ENCODE results near the gene ZNF398. TPM values are rescaled to one million over a fixed set of nuclear protein-coding genes. Genes with fewer than 3 reads are reported as not detected.

The ZNF398 gene
- total and polyA plus RNA-seq, 10 of the 15 experiments (the other 5 are each of a cell fraction or from before 2014, with no cell fraction given) = 2.3 to 15.3 (median 10.0) TPM

DNA sequence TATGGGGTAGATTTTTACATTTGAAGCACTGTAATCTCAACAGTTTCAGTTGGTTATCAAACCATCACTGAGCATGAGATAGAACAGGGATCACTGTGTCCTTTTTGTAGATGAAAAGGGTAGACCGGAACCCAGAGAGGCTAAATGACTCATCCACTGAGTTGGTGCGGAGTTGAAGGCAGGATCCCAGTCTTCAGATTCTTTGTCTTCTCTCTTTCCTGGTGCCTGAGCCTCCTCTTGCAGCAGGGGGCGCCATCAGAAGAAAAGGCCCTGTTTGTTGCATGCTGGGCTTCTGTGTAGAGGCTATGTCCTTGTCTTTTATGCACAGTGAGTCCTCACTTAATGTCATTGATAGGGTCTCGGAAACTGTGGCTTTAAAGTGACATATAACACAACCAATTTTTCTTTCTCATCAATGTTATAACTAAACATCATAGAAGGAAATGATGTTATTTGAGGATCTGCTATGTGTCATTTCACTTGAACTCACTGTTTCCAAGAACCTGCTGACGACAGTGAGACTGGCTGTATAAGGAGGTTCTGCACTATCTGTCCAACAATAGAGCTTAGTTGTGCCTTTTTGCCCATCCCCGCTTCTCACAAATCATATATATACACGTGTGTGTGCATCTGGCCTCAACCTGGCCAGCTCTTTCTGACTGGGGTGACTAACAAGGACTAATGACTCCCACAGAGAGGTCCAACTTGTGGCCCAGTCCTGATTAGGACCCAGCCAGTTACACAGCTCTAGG lies 62.4 kb downstream of the ZNF398 start:
- peak; percentile 82 for ATAC-seq
- intact Hi-C loops (cut with micrococcal nuclease; ENCODE audit: unreplicated experiment) = no loop called here
- Histone ChIP-seq H3K27me3 (replicated peaks in 1 of 2; ENCODE audit: control insufficient read depth in 2 of 2, insufficient read depth in 2 of 2, low read length in 1 of 2) (no peaks in the 10 kb centered on the region), H2AFZ (ENCODE audit: control insufficient read depth, low read depth, low read length) (no peak overlapping the region), H3K4me2 (ENCODE audit: control insufficient read depth, insufficient read depth) (no peak overlapping the region), H3K9me3 (replicated peaks; ENCODE audit: control insufficient read depth, insufficient read depth, low read length) (no peaks in the 10 kb centered on the region), H3K4me3 (no peak overlapping the region), H3K9ac (ENCODE audit: control insufficient read depth, insufficient read depth, low read length) (no peak overlapping the region), H3K36me3 (ENCODE audit: control insufficient read depth in 2 of 2, insufficient read depth in 2 of 2, low read length in 1 of 2) (peaks cover 24 to 36% of the 10 kb centered on the region in 2 experiments), H3K27ac (ENCODE audit: control insufficient read depth, insufficient read depth) (no peak overlapping the region), H3K4me1 (ENCODE audit: control insufficient read depth, insufficient read depth, low read length) (no peaks in the 10 kb centered on the region), H3K79me2 (ENCODE audit: control insufficient read depth, insufficient read depth, low read length) (no peaks in the 10 kb centered on the region; the same call in 1 of the 2 replicates), H4K20me1 (ENCODE audit: control insufficient read depth, insufficient read depth) (no peaks in the 10 kb centered on the region)
- DNase-seq (ENCODE audit: low read depth, low spot score) = no peak
- ChIA-PET RAD21 (ENCODE audit: unreplicated experiment) (no interaction called here), POLR2A (no interaction called here), CTCF (interaction anchor here (0.7 to 1.1 kb wide), 3 partner anchors 14 to 206 kb away, joined by 3 to 5 read pairs (median 3); partner anchors contain the start of genes ZNF282 and ZNF398), SMC1A (ENCODE audit: uncharacterized antibody, unreplicated experiment) (no interaction called here)
- WGBS (ENCODE audit: insufficient coverage, insufficient replicate concordance, low lambda C conversion rate, missing lambda C conversion rate) = 23% methylated on average over 7 of the region's 7 CpGs
- in situ Hi-C loops (cut with MboI) = no loop called here
- FAIRE-seq = peak; percentile 68
- BruUV-seq (replicated peaks) = no TSS peak
- TF ChIP-seq SMC3 (IDR thresholded peaks at IDR 0.05; ENCODE audit: borderline replicate concordance, low read length) (peak; percentile 42; the same call in 1 of the 2 replicates), FOXK2 (IDR thresholded peaks at IDR 0.05) (no peak), RAD21 (IDR thresholded peaks at IDR 0.05; ENCODE audit: insufficient read depth, low read depth, low read length) (peak; percentile 51), RUNX3 (IDR thresholded peaks at IDR 0.05; ENCODE audit: low read length) (0 out of 2 replicates have a peak, but pooled peaks have one; percentile 13), CHD1 (IDR thresholded peaks at IDR 0.05; ENCODE audit: low read depth, low read length) (no peak), ZNF217 (IDR thresholded peaks at IDR 0.05) (no peak), TCF3 (IDR thresholded peaks at IDR 0.05; ENCODE audit: borderline replicate concordance, insufficient read depth, low read depth, low read length) (no peak), NBN (IDR thresholded peaks at IDR 0.05) (no peak), NR2F1 (conservative IDR thresholded peaks at IDR 0.05) (no peak), NFIC (IDR thresholded peaks at IDR 0.05; ENCODE audit: low read depth, low read length) (no peak), IKZF1 (conservative IDR thresholded peaks at IDR 0.05) (no peak), CEBPB (IDR thresholded peaks at IDR 0.05; ENCODE audit: borderline replicate concordance in 1 of 2, low read depth in 2 of 2, low read length in 2 of 2) (no peak), NFYA (IDR thresholded peaks at IDR 0.05; ENCODE audit: borderline replicate concordance, low read depth, low read length) (no peak), JUNB (IDR thresholded peaks at IDR 0.05) (peak; percentile 61)
- TF ChIP-seq, protein P1, sequence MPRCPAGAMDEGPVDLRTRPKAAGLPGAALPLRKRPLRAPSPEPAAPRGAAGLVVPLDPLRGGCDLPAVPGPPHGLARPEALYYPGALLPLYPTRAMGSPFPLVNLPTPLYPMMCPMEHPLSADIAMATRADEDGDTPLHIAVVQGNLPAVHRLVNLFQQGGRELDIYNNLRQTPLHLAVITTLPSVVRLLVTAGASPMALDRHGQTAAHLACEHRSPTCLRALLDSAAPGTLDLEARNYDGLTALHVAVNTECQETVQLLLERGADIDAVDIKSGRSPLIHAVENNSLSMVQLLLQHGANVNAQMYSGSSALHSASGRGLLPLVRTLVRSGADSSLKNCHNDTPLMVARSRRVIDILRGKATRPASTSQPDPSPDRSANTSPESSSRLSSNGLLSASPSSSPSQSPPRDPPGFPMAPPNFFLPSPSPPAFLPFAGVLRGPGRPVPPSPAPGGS (IDR thresholded peaks at IDR 0.05; ENCODE audit: borderline replicate concordance, insufficient read depth, low read depth, low read length, poor library complexity, severe bottlenecking) = no peak
- TF ChIP-seq, protein P2, sequence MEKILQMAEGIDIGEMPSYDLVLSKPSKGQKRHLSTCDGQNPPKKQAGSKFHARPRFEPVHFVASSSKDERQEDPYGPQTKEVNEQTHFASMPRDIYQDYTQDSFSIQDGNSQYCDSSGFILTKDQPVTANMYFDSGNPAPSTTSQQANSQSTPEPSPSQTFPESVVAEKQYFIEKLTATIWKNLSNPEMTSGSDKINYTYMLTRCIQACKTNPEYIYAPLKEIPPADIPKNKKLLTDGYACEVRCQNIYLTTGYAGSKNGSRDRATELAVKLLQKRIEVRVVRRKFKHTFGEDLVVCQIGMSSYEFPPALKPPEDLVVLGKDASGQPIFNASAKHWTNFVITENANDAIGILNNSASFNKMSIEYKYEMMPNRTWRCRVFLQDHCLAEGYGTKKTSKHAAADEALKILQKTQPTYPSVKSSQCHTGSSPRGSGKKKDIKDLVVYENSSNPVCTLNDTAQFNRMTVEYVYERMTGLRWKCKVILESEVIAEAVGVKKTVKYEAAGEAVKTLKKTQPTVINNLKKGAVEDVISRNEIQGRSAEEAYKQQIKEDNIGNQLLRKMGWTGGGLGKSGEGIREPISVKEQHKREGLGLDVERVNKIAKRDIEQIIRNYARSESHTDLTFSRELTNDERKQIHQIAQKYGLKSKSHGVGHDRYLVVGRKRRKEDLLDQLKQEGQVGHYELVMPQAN (conservative IDR thresholded peaks at IDR 0.05) = no peak
- TF ChIP-seq, protein P3, sequence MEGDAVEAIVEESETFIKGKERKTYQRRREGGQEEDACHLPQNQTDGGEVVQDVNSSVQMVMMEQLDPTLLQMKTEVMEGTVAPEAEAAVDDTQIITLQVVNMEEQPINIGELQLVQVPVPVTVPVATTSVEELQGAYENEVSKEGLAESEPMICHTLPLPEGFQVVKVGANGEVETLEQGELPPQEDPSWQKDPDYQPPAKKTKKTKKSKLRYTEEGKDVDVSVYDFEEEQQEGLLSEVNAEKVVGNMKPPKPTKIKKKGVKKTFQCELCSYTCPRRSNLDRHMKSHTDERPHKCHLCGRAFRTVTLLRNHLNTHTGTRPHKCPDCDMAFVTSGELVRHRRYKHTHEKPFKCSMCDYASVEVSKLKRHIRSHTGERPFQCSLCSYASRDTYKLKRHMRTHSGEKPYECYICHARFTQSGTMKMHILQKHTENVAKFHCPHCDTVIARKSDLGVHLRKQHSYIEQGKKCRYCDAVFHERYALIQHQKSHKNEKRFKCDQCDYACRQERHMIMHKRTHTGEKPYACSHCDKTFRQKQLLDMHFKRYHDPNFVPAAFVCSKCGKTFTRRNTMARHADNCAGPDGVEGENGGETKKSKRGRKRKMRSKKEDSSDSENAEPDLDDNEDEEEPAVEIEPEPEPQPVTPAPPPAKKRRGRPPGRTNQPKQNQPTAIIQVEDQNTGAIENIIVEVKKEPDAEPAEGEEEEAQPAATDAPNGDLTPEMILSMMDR (IDR thresholded peaks at IDR 0.05 in 2 of 3, conservative IDR thresholded peaks at IDR 0.05 in 1 of 3; ENCODE audit: control insufficient read depth in 2 of 3, extremely low read depth in 1 of 3, insufficient read depth in 1 of 3, low read depth in 3 of 3, low read length in 3 of 3) = peak; percentile 48 to 68 (median 64)
- TF ChIP-seq, protein P4, sequence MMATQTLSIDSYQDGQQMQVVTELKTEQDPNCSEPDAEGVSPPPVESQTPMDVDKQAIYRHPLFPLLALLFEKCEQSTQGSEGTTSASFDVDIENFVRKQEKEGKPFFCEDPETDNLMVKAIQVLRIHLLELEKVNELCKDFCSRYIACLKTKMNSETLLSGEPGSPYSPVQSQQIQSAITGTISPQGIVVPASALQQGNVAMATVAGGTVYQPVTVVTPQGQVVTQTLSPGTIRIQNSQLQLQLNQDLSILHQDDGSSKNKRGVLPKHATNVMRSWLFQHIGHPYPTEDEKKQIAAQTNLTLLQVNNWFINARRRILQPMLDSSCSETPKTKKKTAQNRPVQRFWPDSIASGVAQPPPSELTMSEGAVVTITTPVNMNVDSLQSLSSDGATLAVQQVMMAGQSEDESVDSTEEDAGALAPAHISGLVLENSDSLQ (IDR thresholded peaks at IDR 0.05) = no peak
